H1 (cell line): ENCODE results near the gene HTR5A. TPM values are rescaled to one million over a fixed set of nuclear protein-coding genes. Genes with fewer than 3 reads are reported as not detected.

ENCODE experiments used
- CTCF ChIA-PET: fragments of 300-600 bp; sonication (Branson Sonifier 250); formaldehyde crosslinking; loops from one replicate; lab custom pipeline; 2021; ENCODE audit not compliant: partially characterized antibody; lab: Charles Lee
- POLR2A ChIA-PET: fragments of 300-600 bp; sonication (Branson Sonifier 250); formaldehyde crosslinking; loops from one replicate; lab custom pipeline; 2021; ENCODE audit warnings: inconsistent platforms; ENCODE audit not compliant: partially characterized antibody; lab: Charles Lee
- DNase-seq, 2 experiments: peaks; one replicate each; pipeline versions ENCODE4 v3.0.0 to v3.0.0-alpha.2; 2010 to 2022; ENCODE audit warnings: low spot score in 2 of 2, low read depth in 1 of 2, mixed read lengths in 1 of 2
- FAIRE-seq: peaks from 2 replicates; lab custom pipeline; 2011; peaks lifted over from hg19 to GRCh38; lab: Jason Lieb, UNC
- H2AFZ ChIP-seq: 2 replicates; pipeline ENCODE4 v1.8.1; 2012; ENCODE audit warnings: low read length, inconsistent platforms
- H2AK5ac ChIP-seq: 2 replicates; pipeline ENCODE4 v1.6.1; 2013; ENCODE audit warnings: low read depth, low read length
- H2BK120ac ChIP-seq: replicated peaks from 2 replicates; pipeline ENCODE3; 2013; ENCODE audit warnings: low read depth, low read length, inconsistent platforms
- H2BK12ac ChIP-seq: 2 replicates; pipeline ENCODE4 v1.6.1; 2013; ENCODE audit warnings: low read depth, low read length
- H2BK15ac ChIP-seq: 2 replicates; pipeline ENCODE4 v1.6.1; 2013; ENCODE audit warnings: low read length
- H2BK20ac ChIP-seq: 2 replicates; pipeline ENCODE4 v1.6.1; 2013; ENCODE audit warnings: low read length
- H2BK5ac ChIP-seq: 2 replicates; pipeline ENCODE4 v1.6.1; 2013; ENCODE audit warnings: low read depth, low read length
- H3K14ac ChIP-seq: 2 replicates; pipeline ENCODE4 v1.6.1; 2013; ENCODE audit warnings: inconsistent platforms; ENCODE audit not compliant: insufficient read length
- H3K18ac ChIP-seq: 2 replicates; pipeline ENCODE4 v1.6.1; 2013; ENCODE audit warnings: low read length; ENCODE audit errors: extremely low read depth
- H3K23ac ChIP-seq: 2 replicates; pipeline ENCODE4 v1.6.1; 2013; ENCODE audit warnings: inconsistent platforms; ENCODE audit not compliant: insufficient read length
- H3K23me2 ChIP-seq: 2 replicates; pipeline ENCODE4 v1.6.1; 2013; ENCODE audit warnings: low read depth, low read length
- H3K27ac ChIP-seq: 2 replicates; pipeline ENCODE4 v1.6.1; 2011; ENCODE audit warnings: low read depth, low read length, inconsistent platforms
- H3K27me3 ChIP-seq, 4 experiments: replicated peaks in 1 of 4; 1 replicate in 1 of 4; 2 replicates in 3 of 4; pipeline versions ENCODE4 v1.6.1 to v1.8.1; 2011 to 2013; ENCODE audit warnings: low read length in 3 of 4, mild to moderate bottlenecking in 3 of 4, inconsistent platforms in 2 of 4, mixed read lengths in 2 of 4, moderate library complexity in 1 of 4; ENCODE audit not compliant: control insufficient read depth in 3 of 4, insufficient read depth in 3 of 4; ENCODE audit errors: extremely low read depth in 1 of 4
- H3K36me3 ChIP-seq, 4 experiments: 2 replicates each; pipeline versions ENCODE4 v1.6.1 to v1.8.1; 2011 to 2013; ENCODE audit warnings: mild to moderate bottlenecking in 4 of 4, low read length in 3 of 4, moderate library complexity in 2 of 4, control low read depth in 1 of 4, inconsistent platforms in 1 of 4; ENCODE audit not compliant: insufficient read depth in 4 of 4, control insufficient read depth in 2 of 4
- H3K4ac ChIP-seq: replicated peaks from 2 replicates; pipeline ENCODE3; 2013; ENCODE audit warnings: low read length, low read depth, mixed read lengths, inconsistent platforms; ENCODE audit not compliant: insufficient read length
- H3K4me1 ChIP-seq, 4 experiments: replicated peaks in 1 of 4; 1 replicate in 1 of 4; 2 replicates in 3 of 4; pipeline versions ENCODE4 v1.6.1 to v1.8.1; 2011 to 2013; ENCODE audit warnings: low read length in 3 of 4, inconsistent platforms in 2 of 4, mixed read lengths in 1 of 4; ENCODE audit not compliant: insufficient read depth in 4 of 4, control insufficient read depth in 3 of 4
- H3K4me2 ChIP-seq, 2 experiments: 2 replicates each; pipeline versions ENCODE4 v1.6.1 to v1.8.1; 2011 to 2013; ENCODE audit warnings: low read depth in 2 of 2, low read length in 2 of 2, control low read depth in 1 of 2, inconsistent platforms in 1 of 2, mild to moderate bottlenecking in 1 of 2; ENCODE audit not compliant: insufficient read depth in 1 of 2
- H3K4me3 ChIP-seq, 4 experiments: fragments of 200-600, 300-600 bp in 1 of 4; sonication (generic), shearing (Covaris generic), sonication (Bioruptor Twin) in 1 of 4; 2 replicates each; pipeline versions ENCODE4 v1.5.1 to v1.8.1; 2011 to 2016; ENCODE audit warnings: low read length in 4 of 4, low read depth in 3 of 4, control low read depth in 2 of 4, inconsistent platforms in 2 of 4, mild to moderate bottlenecking in 2 of 4, mixed read lengths in 1 of 4, moderate library complexity in 1 of 4; ENCODE audit not compliant: insufficient read depth in 2 of 4; ENCODE audit errors: extremely low read depth in 1 of 4
- H3K56ac ChIP-seq: replicated peaks from 2 replicates; pipeline ENCODE3; 2013; ENCODE audit warnings: low read depth, mild to moderate bottlenecking, mixed read lengths, low read length, inconsistent platforms; ENCODE audit not compliant: insufficient read length
- H3K79me1 ChIP-seq: 2 replicates; pipeline ENCODE4 v1.6.1; 2013; ENCODE audit warnings: low read depth, low read length, control low read depth
- H3K79me2 ChIP-seq, 2 experiments: 2 replicates each; pipeline versions ENCODE4 v1.6.1 to v1.8.1; 2012 to 2013; ENCODE audit warnings: low read length in 2 of 2, mild to moderate bottlenecking in 2 of 2, inconsistent platforms in 1 of 2; ENCODE audit not compliant: insufficient read depth in 2 of 2, control insufficient read depth in 1 of 2
- H3K9ac ChIP-seq, 4 experiments: replicated peaks in 1 of 4; 1 replicate in 1 of 4; 2 replicates in 3 of 4; pipeline versions ENCODE4 v1.6.1 to v1.8.1; 2011 to 2013; ENCODE audit warnings: low read depth in 3 of 4, low read length in 3 of 4, control low read depth in 2 of 4, mild to moderate bottlenecking in 2 of 4, moderate library complexity in 2 of 4, inconsistent platforms in 1 of 4; ENCODE audit errors: extremely low read depth in 1 of 4
- H3K9me3 ChIP-seq, 2 experiments: 2 replicates each; pipeline versions ENCODE4 v1.6.1 to v1.8.1; 2012 to 2013; ENCODE audit warnings: mild to moderate bottlenecking in 2 of 2, moderate library complexity in 2 of 2, control low read depth in 1 of 2, inconsistent platforms in 1 of 2, low read depth in 1 of 2, low read length in 1 of 2, mixed read lengths in 1 of 2; ENCODE audit not compliant: insufficient read depth in 2 of 2
- H4K20me1 ChIP-seq, 2 experiments: replicated peaks in 1 of 2; 2 replicates each; pipeline versions ENCODE3 to v1.8.1; 2011 to 2013; ENCODE audit warnings: inconsistent platforms in 2 of 2, low read length in 2 of 2, mild to moderate bottlenecking in 1 of 2; ENCODE audit not compliant: insufficient read depth in 2 of 2, control insufficient read depth in 1 of 2
- H4K5ac ChIP-seq: 2 replicates; pipeline ENCODE4 v1.6.1; 2013; ENCODE audit warnings: low read length, low read depth, mixed read lengths, inconsistent platforms; ENCODE audit not compliant: insufficient read length
- H4K8ac ChIP-seq: 2 replicates; pipeline ENCODE4 v1.8.0; 2013; ENCODE audit warnings: mild to moderate bottlenecking, moderate library complexity, low read length, inconsistent platforms; ENCODE audit not compliant: insufficient read depth; ENCODE audit errors: extremely low read depth
- H4K91ac ChIP-seq: replicated peaks from 2 replicates; pipeline ENCODE3; 2013; ENCODE audit warnings: low read length, mixed read lengths, inconsistent platforms; ENCODE audit not compliant: insufficient read length
- CTBP2 ChIP-seq: IDR thresholded peaks from 2 replicates; pipeline ENCODE4 v1.7.0; 2011; ENCODE audit warnings: borderline replicate concordance, mild to moderate bottlenecking, moderate library complexity, mixed read lengths, low read length; ENCODE audit not compliant: insufficient read depth, insufficient read length
- GABPA ChIP-seq: IDR thresholded peaks from 2 replicates; pipeline ENCODE4 v1.6.1; 2011; ENCODE audit warnings: mild to moderate bottlenecking, low read length, moderate library complexity, borderline replicate concordance; ENCODE audit not compliant: insufficient read depth
- HDAC2 ChIP-seq, 2 experiments: fragments of 300-600 bp in 1 of 2; sonication (generic) in 1 of 2; IDR thresholded peaks; 2 replicates each; pipeline ENCODE4 v1.6.1; 2011 to 2012; ENCODE audit warnings: low read depth in 2 of 2, low read length in 2 of 2, mild to moderate bottlenecking in 2 of 2, moderate library complexity in 2 of 2, borderline replicate concordance in 1 of 2, inconsistent platforms in 1 of 2
- KDM5A ChIP-seq: fragments of 200-600 bp; IDR thresholded peaks from 2 replicates; pipeline ENCODE4 v1.7.1; 2012; ENCODE audit warnings: mild to moderate bottlenecking, low read length, inconsistent platforms, mixed read lengths
- RAD21 ChIP-seq, 2 experiments: IDR thresholded peaks in 1 of 2; conservative IDR thresholded peaks in 1 of 2; 2 replicates each; pipeline ENCODE4 v1.6.1; 2011; ENCODE audit warnings: low read depth in 2 of 2, low read length in 2 of 2, improper control_type of control experiment in 1 of 2, inconsistent platforms in 1 of 2, mild to moderate bottlenecking in 1 of 2, moderate library complexity in 1 of 2
- RXRA ChIP-seq: IDR thresholded peaks from 2 replicates; pipeline ENCODE4 v1.6.1; 2011; ENCODE audit warnings: low read depth, mild to moderate bottlenecking, low read length, moderate library complexity; ENCODE audit not compliant: insufficient read depth
- SIN3A ChIP-seq, 2 experiments: IDR thresholded peaks in 1 of 2; conservative IDR thresholded peaks in 1 of 2; 2 replicates each; pipeline ENCODE4 v1.6.1; 2011 to 2012; ENCODE audit warnings: low read length in 2 of 2, improper control_type of control experiment in 1 of 2, low read depth in 1 of 2, mild to moderate bottlenecking in 1 of 2
- SIX5 ChIP-seq: IDR thresholded peaks from 2 replicates; pipeline ENCODE4 v1.6.1; 2011; ENCODE audit warnings: mild to moderate bottlenecking, low read depth, low read length
- SP4 ChIP-seq: IDR thresholded peaks from 2 replicates; pipeline ENCODE4 v1.6.1; 2012; ENCODE audit warnings: low read length, inconsistent platforms
- SRF ChIP-seq: IDR thresholded peaks from 2 replicates; pipeline ENCODE4 v1.6.1; 2011; ENCODE audit warnings: mild to moderate bottlenecking, low read depth, low read length, moderate library complexity
- TAF1 ChIP-seq: IDR thresholded peaks from 2 replicates; pipeline ENCODE4 v1.6.1; 2011; ENCODE audit warnings: mild to moderate bottlenecking, low read depth, low read length
- TCF12 ChIP-seq: IDR thresholded peaks from 2 replicates; pipeline ENCODE4 v1.6.1; 2011; ENCODE audit warnings: low read depth, mild to moderate bottlenecking, low read length
- ZNF274 ChIP-seq: IDR thresholded peaks from 2 replicates; pipeline ENCODE4 v1.7.0; 2012; ENCODE audit warnings: low read length, borderline replicate concordance; ENCODE audit errors: extremely low read depth
- WGBS, 2 experiments: shearing (Covaris generic) in 1 of 2; methylation state at CpG; one replicate each; pipeline versions ENCODE4 v1.1.6 to v1.1.7; 2013 to 2015; ENCODE audit warnings: low lambda C conversion rate in 2 of 2, mixed read lengths in 2 of 2, inconsistent platforms in 1 of 2, low coverage in 1 of 2, missing lambda C conversion rate in 1 of 2; ENCODE audit not compliant: insufficient replicate concordance in 2 of 2, insufficient coverage in 1 of 2, insufficient read length in 1 of 2; ENCODE audit errors: extremely low coverage in 1 of 2, missing lambda C conversion rate in 1 of 2; 5-methylcytosine and 5-hydroxymethylcytosine counted together
- polyA plus RNA-seq, 7 experiments: library from polyadenylated mRNA; depleted of rRNA in 3 of 7; stranded (reverse) in 5 of 7; unstranded in 2 of 7; fragments of >200 nt in 5 of 7; fragments of 200-250 nt in 2 of 7; gene quantifications; 1 replicate in 5 of 7; 2 replicates in 1 of 7; 4 replicates in 1 of 7; pipeline versions ENCODE4 v1.2.1 to v1.2.3, GENCODE V29; 2011 to 2013; ENCODE audit warnings: missing spikeins in 2 of 7, mixed read lengths in 2 of 7
- total RNA-seq: library from RNA; stranded (reverse); fragmentation: NEBNext Ultra II Directional; extraction: Animal tissue kit (Norgen Biotek cat#: 25700); gene quantifications from 2 replicates; pipeline ENCODE4 v1.2.1, GENCODE V29; 2021

Gene HTR5A
- total and polyA plus RNA-seq, 2 of the 8 experiments (the other 6 are each of a cell fraction or from before 2014, with no cell fraction given): 0.02 TPM; not detected in 1

DNA sequence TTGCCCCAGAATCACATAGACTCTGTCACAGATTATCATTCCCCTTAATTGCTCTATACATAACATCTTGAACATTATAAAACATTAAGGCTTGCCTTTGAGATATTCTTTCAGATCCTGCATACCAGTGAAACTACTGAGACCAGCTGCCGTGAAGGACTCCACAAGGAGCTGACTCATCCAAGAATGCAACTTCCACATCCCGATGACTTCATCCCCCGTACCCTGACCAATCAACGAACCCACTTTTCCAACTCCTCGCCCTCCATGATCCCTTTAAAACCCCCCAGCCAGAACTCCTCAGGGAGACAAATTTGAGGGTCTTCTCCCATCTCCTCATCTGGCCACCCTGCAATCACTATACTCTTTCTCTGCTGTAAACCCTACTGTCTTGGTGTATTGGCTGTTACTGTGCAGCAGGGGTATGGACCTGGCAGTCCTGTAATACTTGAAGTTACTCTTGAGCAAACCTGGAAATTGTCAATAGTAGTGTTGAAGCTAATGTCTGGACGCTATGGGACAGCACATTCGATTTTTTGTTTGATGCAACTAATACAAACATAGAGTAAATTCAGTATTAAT is 49.8 kb downstream of the HTR5A start:
- Histone ChIP-seq H2BK20ac (no peak overlapping the region), H2BK12ac (no peak overlapping the region), H3K4ac (no peak overlapping the region), H3K79me2 (no peaks in the 10 kb centered on the region), H3K4me1 (peaks cover 0 to 3% (median 0%) of the 10 kb centered on the region in 4 experiments; a peak in 1 of 7 replicates), H3K9ac (no peak overlapping the region), H2BK15ac (no peak overlapping the region), H3K23me2 (no peaks in the 10 kb centered on the region), H2AK5ac (no peak overlapping the region), H2AFZ (no peak overlapping the region), H2BK120ac (no peak overlapping the region), H4K91ac (no peak overlapping the region), H3K56ac (no peak overlapping the region), H4K8ac (no peak overlapping the region), H3K4me2 (no peak overlapping the region), H4K5ac (no peak overlapping the region), H3K14ac (no peak overlapping the region), H3K36me3 (no peaks in the 10 kb centered on the region), H3K27me3 (no peaks in the 10 kb centered on the region), H3K4me3 (no peak overlapping the region), H3K18ac (no peak overlapping the region), H3K9me3 (peaks cover under 1 to 3% of the 10 kb centered on the region in 2 experiments; a peak in 2 of 4 replicates), H2BK5ac (no peak overlapping the region), H3K79me1 (no peaks in the 10 kb centered on the region), H3K23ac (no peak overlapping the region), H4K20me1 (no peaks in the 10 kb centered on the region), H3K27ac (no peak overlapping the region)
- ChIA-PET CTCF (no interaction called here), POLR2A (interaction anchor here (0.7 kb wide), 1 partner anchor 10 kb away, joined by 3 read pairs; no protein-coding TSS in a partner anchor)
- DNase-seq: no peak
- WGBS, 2 experiments: 91% methylated on average over 7 of the region's 7 CpGs; no CpG with 5 or more reads in 1 of the 2 experiments
- FAIRE-seq: no peak
- TF ChIP-seq SIX5 (no peak), ZNF274 (no peak), RAD21 (IDR thresholded peaks at IDR 0.05 in 1 of 2, conservative IDR thresholded peaks at IDR 0.05 in 1 of 2; ENCODE audit: low read depth in 2 of 2, low read length in 2 of 2) (no peak), KDM5A (no peak), GABPA (no peak), SP4 (no peak), CTBP2 (no peak), RXRA (no peak), SIN3A (conservative IDR thresholded peaks at IDR 0.05 in 1 of 2, IDR thresholded peaks at IDR 0.05 in 1 of 2; ENCODE audit: low read depth in 1 of 2, low read length in 2 of 2) (no peak), HDAC2 (IDR thresholded peaks at IDR 0.05; ENCODE audit: borderline replicate concordance in 1 of 2, low read depth in 2 of 2, low read length in 2 of 2) (no peak), TAF1 (no peak), TCF12 (no peak), SRF (no peak)
